Measurements from ENCODE around the gene CDC37. TPM values are rescaled to one million over a fixed set of nuclear protein-coding genes. Genes with fewer than 3 reads are reported as not detected.

Gene CDC37
- total and polyA plus RNA-seq, 2 of the 4 experiments (the other 2 are of a cell fraction), result 209 to 650 TPM

DNA sequence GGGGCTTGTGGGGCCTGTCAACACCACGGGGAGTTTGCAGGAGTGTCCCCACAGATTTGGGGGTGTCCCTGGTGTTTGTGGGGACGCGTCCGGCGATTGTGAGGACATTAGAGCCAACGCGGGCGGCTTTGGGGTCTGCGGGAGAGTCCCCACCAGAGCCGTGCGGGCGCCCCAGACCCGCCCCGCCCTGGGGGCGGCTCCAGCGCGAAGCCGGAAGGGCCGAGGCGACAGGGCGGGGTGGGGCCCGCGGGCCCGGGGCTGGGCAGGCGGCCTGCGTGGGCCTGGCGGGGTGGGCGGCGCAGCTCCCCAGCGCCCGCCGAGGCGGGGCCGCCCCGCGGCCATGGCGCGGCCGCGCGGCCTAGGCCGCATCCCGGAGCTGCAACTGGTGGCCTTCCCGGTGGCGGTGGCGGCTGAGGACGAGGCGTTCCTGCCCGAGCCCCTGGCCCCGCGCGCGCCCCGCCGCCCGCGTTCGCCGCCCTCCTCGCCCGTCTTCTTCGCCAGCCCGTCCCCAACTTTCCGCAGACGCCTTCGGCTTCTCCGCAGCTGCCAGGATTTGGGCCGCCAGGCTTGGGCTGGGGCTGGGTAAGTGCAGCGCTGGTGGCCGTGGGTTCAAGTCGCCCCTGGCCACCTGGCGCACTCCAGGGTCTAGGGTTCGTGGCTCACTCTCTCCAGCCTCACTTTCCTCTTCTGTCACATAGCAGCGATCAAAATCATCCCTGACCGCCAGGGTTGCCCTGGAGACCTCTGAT lies 27.3 kb upstream of the CDC37 start:
- ChIA-PET CTCF (interaction anchor here (1.1 kb wide), 1 partner anchor 13 kb away, joined by 3 read pairs; no protein-coding TSS in a partner anchor), POLR2A (ENCODE audit: unreplicated experiment) (no interaction called here)
- Histone ChIP-seq H3K4me3 (ENCODE audit: insufficient read depth, low read depth, low read length) (peak overlapping the region; percentile 48), H2AFZ (replicated peaks; ENCODE audit: low read length, poor library complexity) (peak overlapping the region; percentile 97), H3K14ac (replicated peaks; ENCODE audit: low read depth, low read length) (peak overlapping the region; percentile 84), H3K56ac (ENCODE audit: extremely low read depth, insufficient read depth, low read length) (no peak overlapping the region; the same call in 1 of the 2 replicates), H2BK120ac (ENCODE audit: low read depth, low read length) (0 out of 2 replicates have a peak overlapping the region, but pooled peaks have one; percentile 34), H2AK9ac (replicated peaks; ENCODE audit: low read depth, low read length, poor library complexity) (peak overlapping the region; percentile 97), H3K4me1 (ENCODE audit: control insufficient read depth, insufficient read depth, low read length) (peaks cover 9% of the 10 kb centered on the region), H2BK20ac (ENCODE audit: low read depth, low read length) (no peak overlapping the region), H2BK5ac (ENCODE audit: low read depth, low read length, poor library complexity, severe bottlenecking) (no peak overlapping the region), H2BK15ac (ENCODE audit: low read depth, low read length) (no peak overlapping the region), H3K9ac (ENCODE audit: low read depth, low read length) (peak overlapping the region; percentile 73), H3K27me3 (ENCODE audit: control insufficient read depth, insufficient read depth, low read length) (peaks cover 7% of the 10 kb centered on the region; the same call in 1 of the 2 replicates), H4K91ac (ENCODE audit: insufficient read depth, low read depth, low read length) (peak overlapping the region; percentile 75; the same call in 1 of the 2 replicates), H3K9me3 (ENCODE audit: control insufficient read depth, insufficient read depth, low read length) (no peaks in the 10 kb centered on the region), H3K9me1 (ENCODE audit: insufficient read depth, low read length) (peaks cover 3% of the 10 kb centered on the region; the same call in 1 of the 2 replicates), H3K23ac (ENCODE audit: low read depth, low read length) (peak overlapping the region; percentile 89; the same call in 1 of the 2 replicates), H3K4ac (ENCODE audit: low read depth, low read length) (peak overlapping the region; percentile 84), H3K4me2 (ENCODE audit: low read depth, low read length) (peak overlapping the region; percentile 92), H3K36me3 (ENCODE audit: control insufficient read depth, insufficient read depth, low read length) (peaks cover 4% of the 10 kb centered on the region; the same call in 1 of the 2 replicates), H4K5ac (ENCODE audit: low read depth, low read length) (peak overlapping the region; percentile 97), H2AK5ac (ENCODE audit: low read depth, low read length) (peak overlapping the region; percentile 98), H3K27ac (ENCODE audit: insufficient read depth, low read length) (peak overlapping the region; percentile 10; the same call in 1 of the 2 replicates), H3K18ac (ENCODE audit: low read depth, low read length) (peak overlapping the region; percentile 18; the same call in 1 of the 2 replicates), H3K79me1 (ENCODE audit: low read depth in 1 of 2, low read length in 2 of 2) (peaks cover 16 to 33% of the 10 kb centered on the region in 2 experiments), H4K20me1 (ENCODE audit: insufficient read depth, low read length) (0 out of 2 replicates have a peak, but pooled peaks cover 5% of the 10 kb centered on the region), H4K8ac (ENCODE audit: low read depth in 2 of 2, low read length in 2 of 2) (peak overlapping the region; percentile 71 to 96)
- 10% methylated on average over 25 of the region's 75 CpGs; no CpG with 5 or more reads in 1 of the 2 experiments for WGBS, 2 experiments (ENCODE audit: extremely low coverage in 2 of 2, insufficient read length in 1 of 2)
- no TSS peak for BruUV-seq (replicated peaks)
- DNase-seq (peak; percentile 37), ATAC-seq (ENCODE audit: low read depth) (peak; percentile 88)
- TF ChIP-seq MAZ (IDR thresholded peaks at IDR 0.05; ENCODE audit: borderline replicate concordance, low read depth, low read length), result peak; percentile 39; the same call in 1 of the 2 replicates
- TF ChIP-seq RFX5 (IDR thresholded peaks at IDR 0.05; ENCODE audit: low read depth, low read length), result no peak
- in situ Hi-C loops (cut with MboI; ENCODE audit: low sequenced_read_pairs), result no loop called here
- dilution Hi-C loops (cut with HindIII; ENCODE audit: low sequenced_read_pairs, unreplicated experiment), result no loop called here
- intact Hi-C loops (cut with micrococcal nuclease), result no loop called here

Data from IMR-90 (cell line).